Body of pancreas (tissue), 4 donors: ENCODE results near the gene SIN3B. TPM values are rescaled to one million over a fixed set of nuclear protein-coding genes. Genes with fewer than 3 reads are reported as not detected.

Experiments
- ATAC-seq: fragments of 150-250 bp; one replicate; pipeline ENCODE4 v1.9.1; 2016
- DNase-seq, 4 donors: peaks; one replicate each; pipeline ENCODE4 v3.0.0-alpha.2; 2019
- H3K27ac ChIP-seq, 4 donors: fragments of 200-600 bp; sonication (generic); 1 replicate in 3 of 4; 2 replicates in 1 of 4; pipeline versions ENCODE4 v1.5.1 to v1.6.1; 2016 to 2019; ENCODE audit warnings: mild to moderate bottlenecking in 1 of 4, mixed read lengths in 1 of 4, moderate library complexity in 1 of 4
- H3K27me3 ChIP-seq, 2 donors: fragments of 200-600 bp; sonication (generic); one replicate each; pipeline ENCODE4 v1.6.0; 2016; ENCODE audit warnings: mild to moderate bottlenecking in 1 of 2
- H3K36me3 ChIP-seq, 2 donors: fragments of 200-600 bp; sonication (generic); replicated peaks in 1 of 2; 2 replicates each; pipeline ENCODE4 v1.5.1; 2016; ENCODE audit warnings: low read depth in 2 of 2; ENCODE audit not compliant: insufficient read depth in 1 of 2
- H3K4me1 ChIP-seq: fragments of 200-600 bp; sonication (generic); one replicate; pipeline ENCODE4 v1.6.0; 2016
- H3K4me3 ChIP-seq, 2 donors: fragments of 200-600 bp; sonication (generic); 1 replicate in 1 of 2; 2 replicates in 1 of 2; pipeline ENCODE4 v1.5.1; 2016 to 2019
- H3K9me3 ChIP-seq, 3 donors: fragments of 200-600 bp; sonication (generic); 1 replicate in 2 of 3; 2 replicates in 1 of 3; pipeline ENCODE4 v1.5.1; 2016
- POLR2A ChIP-seq, 3 donors: fragments of 450-650 bp; IDR thresholded peaks; one replicate each; pipeline ENCODE4 v1.6.1; 2016; ENCODE audit warnings: antibody characterized with exemption in 3 of 3, mild to moderate bottlenecking in 2 of 3
- WGBS, 2 donors: methylation state at CpG; one replicate each; pipeline ENCODE4 v1.1.5; 2017; 5-methylcytosine and 5-hydroxymethylcytosine counted together
- intact Hi-C: fragments of 100-400 bp; cut with DNase I; formaldehyde crosslinking; loops from one replicate; pipeline ENCODE4 v1.15.1; 2023
- total RNA-seq, 2 donors: library from RNA; depleted of rRNA; stranded (reverse); fragments of >200 nt; gene quantifications; one replicate each; pipeline ENCODE4 v1.1.0, GENCODE V29; 2016
- TF ChIP-seq, protein P1 (sequence below), 7 experiments: fragments of 450-650 bp in 4 of 7; fragments of 200-600 bp in 3 of 7; sonication (generic) in 3 of 7; IDR thresholded peaks; one replicate each; pipeline ENCODE4 v1.5.1; 2016 to 2019; ENCODE audit warnings: antibody characterized with exemption in 7 of 7

Gene SIN3B
- total RNA-seq, 2 donors from 2014 or later, result 21.5 to 71.2 TPM

DNA sequence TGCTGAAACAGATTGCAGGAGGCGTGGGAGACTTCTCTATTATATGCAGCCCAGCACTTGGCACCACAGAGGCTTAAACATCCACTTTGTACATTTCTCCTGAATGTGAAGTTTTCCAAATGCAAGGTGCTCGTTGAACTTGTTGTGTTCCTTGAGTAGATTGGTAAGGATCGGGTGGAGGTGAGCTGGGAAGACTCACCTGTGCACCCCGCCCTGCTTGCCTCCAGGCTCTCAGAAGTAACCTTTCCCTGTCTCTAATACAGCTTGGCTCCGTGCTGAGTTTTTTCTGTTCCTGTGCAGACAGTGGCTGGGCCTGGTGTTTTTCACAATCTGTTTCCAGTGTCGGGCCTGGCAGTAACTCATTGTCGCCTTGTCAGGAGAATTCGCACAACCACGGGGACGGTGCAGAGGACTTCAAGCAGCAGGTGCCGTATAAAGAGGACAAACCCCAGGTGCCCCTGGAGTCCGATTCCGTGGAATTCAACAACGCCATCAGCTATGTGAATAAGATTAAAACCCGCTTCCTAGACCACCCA, 12.3 kb downstream of the SIN3B start:
- Histone ChIP-seq H3K4me1 (no peaks in the 10 kb centered on the region), H3K27me3 (no peaks in the 10 kb centered on the region), H3K9me3 (no peaks in the 10 kb centered on the region), H3K36me3 (peaks cover 0 to 9% of the 10 kb centered on the region in 2 donors), H3K4me3 (no peak overlapping the region), H3K27ac (no peak overlapping the region)
- ATAC-seq (no peak), DNase-seq (no peak)
- intact Hi-C loops, result no loop called here
- no peak for TF ChIP-seq POLR2A (IDR thresholded peaks at IDR 0.05)
- TF ChIP-seq, protein P1, sequence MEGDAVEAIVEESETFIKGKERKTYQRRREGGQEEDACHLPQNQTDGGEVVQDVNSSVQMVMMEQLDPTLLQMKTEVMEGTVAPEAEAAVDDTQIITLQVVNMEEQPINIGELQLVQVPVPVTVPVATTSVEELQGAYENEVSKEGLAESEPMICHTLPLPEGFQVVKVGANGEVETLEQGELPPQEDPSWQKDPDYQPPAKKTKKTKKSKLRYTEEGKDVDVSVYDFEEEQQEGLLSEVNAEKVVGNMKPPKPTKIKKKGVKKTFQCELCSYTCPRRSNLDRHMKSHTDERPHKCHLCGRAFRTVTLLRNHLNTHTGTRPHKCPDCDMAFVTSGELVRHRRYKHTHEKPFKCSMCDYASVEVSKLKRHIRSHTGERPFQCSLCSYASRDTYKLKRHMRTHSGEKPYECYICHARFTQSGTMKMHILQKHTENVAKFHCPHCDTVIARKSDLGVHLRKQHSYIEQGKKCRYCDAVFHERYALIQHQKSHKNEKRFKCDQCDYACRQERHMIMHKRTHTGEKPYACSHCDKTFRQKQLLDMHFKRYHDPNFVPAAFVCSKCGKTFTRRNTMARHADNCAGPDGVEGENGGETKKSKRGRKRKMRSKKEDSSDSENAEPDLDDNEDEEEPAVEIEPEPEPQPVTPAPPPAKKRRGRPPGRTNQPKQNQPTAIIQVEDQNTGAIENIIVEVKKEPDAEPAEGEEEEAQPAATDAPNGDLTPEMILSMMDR (IDR thresholded peaks at IDR 0.05), result no peak
- WGBS, 2 donors, result 93 to 94% methylated on average over 15 of the region's 15 CpGs

DNA sequence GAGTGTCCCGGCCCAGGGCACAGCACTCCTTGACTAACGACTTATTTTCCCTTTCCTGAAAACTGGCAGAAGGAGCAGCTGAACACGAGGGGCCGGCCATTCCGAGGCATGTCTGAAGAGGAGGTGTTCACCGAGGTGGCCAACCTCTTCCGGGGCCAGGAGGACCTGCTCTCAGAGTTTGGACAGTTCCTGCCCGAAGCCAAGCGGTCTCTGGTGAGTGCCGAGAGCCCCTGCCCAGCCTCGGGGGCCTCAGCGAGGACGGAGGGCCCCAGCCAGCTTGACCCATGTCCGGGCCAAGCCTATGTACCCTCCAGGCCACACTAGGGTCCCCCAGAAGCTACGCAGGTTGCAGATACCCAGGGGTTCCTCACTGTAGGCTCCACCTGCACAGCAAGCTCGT, 17.7 kb downstream of the SIN3B start:
- no peaks in the 10 kb centered on the region for H3K4me1 ChIP-seq
- no peaks in the 10 kb centered on the region for H3K9me3 ChIP-seq
- TF ChIP-seq, protein P1 (IDR thresholded peaks at IDR 0.05), result no peak
- TF ChIP-seq POLR2A (IDR thresholded peaks at IDR 0.05), result no peak
- H3K27ac ChIP-seq, result no peak overlapping the region
- H3K27me3 ChIP-seq, result no peaks in the 10 kb centered on the region
- DNase-seq, result no peak
- 89 to 93% methylated on average over 5 to 15 of the region's 16 CpGs for WGBS, 2 donors
- H3K4me3 ChIP-seq, result no peak overlapping the region
- H3K36me3 ChIP-seq, result peaks cover 13 to 31% of the 10 kb centered on the region in 2 donors
- intact Hi-C loops, result no loop called here
- ATAC-seq, result no peak

DNA sequence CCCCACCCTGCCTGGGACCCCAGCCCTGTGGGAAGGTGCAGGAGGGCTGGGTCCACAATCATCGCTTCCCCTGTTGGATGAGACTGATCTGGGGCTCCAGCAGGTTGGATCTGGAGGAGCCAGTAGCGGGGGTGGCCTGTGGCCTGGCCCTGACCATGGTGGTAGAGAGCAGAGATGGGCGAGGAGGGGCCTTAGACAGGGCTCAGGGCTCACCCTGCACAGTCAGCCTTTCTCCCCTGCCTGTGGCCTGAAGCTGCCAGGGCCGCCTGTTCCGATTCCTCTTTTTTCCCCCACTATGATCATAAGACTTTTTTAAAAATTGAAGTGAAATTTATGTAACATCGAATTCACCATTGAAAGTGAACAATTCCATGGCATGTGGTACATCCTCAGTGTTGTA, 18.2 kb downstream of the SIN3B start:
- H3K36me3 ChIP-seq, result peaks cover 13 to 35% of the 10 kb centered on the region in 2 donors
- no peak for ATAC-seq

DNA sequence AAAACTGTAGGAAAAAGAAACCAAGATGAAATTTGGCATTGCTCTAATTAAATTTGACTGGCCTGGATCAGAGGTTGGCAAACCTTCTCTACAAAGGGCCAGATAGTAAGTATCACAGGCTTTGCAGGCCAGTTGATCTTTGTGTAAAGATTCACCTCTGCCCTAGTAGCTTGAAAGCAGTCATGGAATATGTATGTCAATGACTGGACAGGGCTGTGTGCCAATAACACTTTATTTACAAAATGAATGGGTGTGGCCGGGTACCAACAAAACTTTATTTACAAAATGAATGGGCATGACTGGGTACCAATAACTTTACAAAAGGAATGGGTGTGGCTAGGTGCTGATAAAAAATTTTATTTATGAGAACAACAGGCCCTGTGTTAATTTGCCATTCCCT, 20.0 kb downstream of the SIN3B start:
- intact Hi-C loops, result no loop called here
- WGBS, 2 donors, result 91 to 92% methylated on average over 1 of the region's 1 CpG
- H3K36me3 ChIP-seq, result peaks cover 18 to 36% of the 10 kb centered on the region in 2 donors

More for the DNA sequence above, 18.2 kb downstream of the SIN3B start:
- TF ChIP-seq, protein P1 (IDR thresholded peaks at IDR 0.05), result no peak
- no peak for TF ChIP-seq POLR2A (IDR thresholded peaks at IDR 0.05)
- Histone ChIP-seq H3K27me3 (no peaks in the 10 kb centered on the region), H3K4me1 (no peaks in the 10 kb centered on the region), H3K9me3 (no peaks in the 10 kb centered on the region), H3K27ac (no peak overlapping the region), H3K4me3 (no peak overlapping the region)
- intact Hi-C loops, result no loop called here
- WGBS, 2 donors, result 79 to 86% methylated on average over 4 to 6 of the region's 6 CpGs
- DNase-seq, result peak in 1 of 4 donors; percentile 12

More for the DNA sequence above, 20.0 kb downstream of the SIN3B start:
- no peak overlapping the region for H3K27ac ChIP-seq
- no peak for ATAC-seq
- H3K4me1 ChIP-seq, result no peaks in the 10 kb centered on the region
- no peak for DNase-seq
- no peaks in the 10 kb centered on the region for H3K9me3 ChIP-seq
- H3K27me3 ChIP-seq, result no peaks in the 10 kb centered on the region
- TF ChIP-seq POLR2A (IDR thresholded peaks at IDR 0.05), result no peak
- TF ChIP-seq, protein P1 (IDR thresholded peaks at IDR 0.05), result no peak
- H3K4me3 ChIP-seq, result no peak overlapping the region
